Measurements from ENCODE around the gene SMAD3.

Gene SMAD3

GRCh38 chr15:67136802-67137201 is 71.4 kb downstream of the SMAD3 start:
- H3K27ac ChIP-seq, result peak overlapping the region; percentile 60

GRCh38 chr15:67137319-67137718 is 71.9 kb downstream of the SMAD3 start:
- H3K27ac ChIP-seq, result peak overlapping the region; percentile 60
- no peak for DNase-seq (ENCODE audit: low read depth, low spot score)

More at GRCh38 chr15:67136802-67137201, 71.4 kb downstream of the SMAD3 start:
- DNase-seq (ENCODE audit: low read depth, low spot score), result no peak

- DNase-seq (ENCODE audit: low read depth, low spot score), result no peak
- H3K27ac ChIP-seq, result peak overlapping the region; percentile 60
Measured at GRCh38 chr15:67137951-67138848, 72.8 kb downstream of the SMAD3 start.

GRCh38 chr15:67138891-67139855 is 73.8 kb downstream of the SMAD3 start:
- H3K27ac ChIP-seq, result peak overlapping the region; percentile 60

GRCh38 chr15:67140078-67140833 is 74.9 kb downstream of the SMAD3 start:
- H3K27ac ChIP-seq, result peak overlapping the region; percentile 60

More at GRCh38 chr15:67138891-67139855, 73.8 kb downstream of the SMAD3 start:
- DNase-seq (ENCODE audit: low read depth, low spot score), result no peak

DNA sequence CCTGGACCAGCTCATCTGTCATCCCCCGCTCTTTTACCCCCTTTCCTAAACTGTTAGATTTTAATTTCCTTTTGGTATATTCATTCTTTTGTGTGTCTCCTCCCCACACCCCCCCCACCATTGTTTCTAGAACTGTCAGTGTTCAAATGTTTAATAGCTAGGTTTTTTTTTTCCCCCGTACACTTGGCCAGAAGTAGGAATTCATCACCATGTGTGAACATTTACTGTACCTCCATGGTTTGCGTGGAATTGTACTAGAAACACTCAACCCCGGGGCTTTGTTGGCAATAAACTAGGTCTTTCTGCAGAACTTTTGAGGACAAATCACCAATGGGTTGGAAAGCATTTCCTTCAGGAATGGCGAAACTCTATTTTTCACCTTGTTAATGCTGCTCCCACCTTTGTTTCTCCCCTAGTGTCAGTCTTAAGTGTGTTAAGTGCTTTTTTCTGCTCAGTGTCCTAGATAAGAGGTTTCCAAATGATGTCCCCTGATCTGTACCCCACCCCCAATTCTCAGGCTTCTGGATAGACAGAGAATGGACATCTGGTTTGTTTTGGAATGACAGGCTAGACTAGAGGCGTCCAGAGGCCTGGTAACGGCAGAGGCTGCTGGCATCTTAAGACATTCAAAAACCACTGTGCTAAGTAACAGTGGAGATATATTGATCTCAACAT is 76.8 kb downstream of the SMAD3 start:
- no peak for DNase-seq (ENCODE audit: low read depth, low spot score)
- H3K27ac ChIP-seq, result peak overlapping the region; percentile 93

More at GRCh38 chr15:67140078-67140833, 74.9 kb downstream of the SMAD3 start:
- DNase-seq (ENCODE audit: low read depth, low spot score), result no peak

GRCh38 chr15:67142767-67143100 is 77.3 kb downstream of the SMAD3 start:
- DNase-seq (ENCODE audit: low read depth, low spot score), result no peak
- peak overlapping the region; percentile 93 for H3K27ac ChIP-seq

GRCh38 chr15:67143646-67144045 is 78.2 kb downstream of the SMAD3 start:
- peak overlapping the region; percentile 93 for H3K27ac ChIP-seq
- DNase-seq (ENCODE audit: low read depth, low spot score), result no peak

GRCh38 chr15:67144609-67145311 is 79.4 kb downstream of the SMAD3 start:
- no peak for DNase-seq (ENCODE audit: low read depth, low spot score)
- H3K27ac ChIP-seq, result peak overlapping the region; percentile 93

GRCh38 chr15:67145312-67145610 is 79.9 kb downstream of the SMAD3 start:
- peak overlapping the region; percentile 93 for H3K27ac ChIP-seq
- no peak for DNase-seq (ENCODE audit: low read depth, low spot score)

- DNase-seq (ENCODE audit: low read depth, low spot score), result no peak
- H3K27ac ChIP-seq, result peak overlapping the region; percentile 93
Measured at GRCh38 chr15:67145710-67146109, 80.3 kb downstream of the SMAD3 start.

- no peak for DNase-seq (ENCODE audit: low read depth, low spot score)
- H3K27ac ChIP-seq, result peak overlapping the region; percentile 93
Measured at GRCh38 chr15:67146234-67146633, 80.8 kb downstream of the SMAD3 start.

GRCh38 chr15:67146875-67147381 is 81.5 kb downstream of the SMAD3 start:
- peak; percentile 94 for DNase-seq (ENCODE audit: low read depth, low spot score)

DNA sequence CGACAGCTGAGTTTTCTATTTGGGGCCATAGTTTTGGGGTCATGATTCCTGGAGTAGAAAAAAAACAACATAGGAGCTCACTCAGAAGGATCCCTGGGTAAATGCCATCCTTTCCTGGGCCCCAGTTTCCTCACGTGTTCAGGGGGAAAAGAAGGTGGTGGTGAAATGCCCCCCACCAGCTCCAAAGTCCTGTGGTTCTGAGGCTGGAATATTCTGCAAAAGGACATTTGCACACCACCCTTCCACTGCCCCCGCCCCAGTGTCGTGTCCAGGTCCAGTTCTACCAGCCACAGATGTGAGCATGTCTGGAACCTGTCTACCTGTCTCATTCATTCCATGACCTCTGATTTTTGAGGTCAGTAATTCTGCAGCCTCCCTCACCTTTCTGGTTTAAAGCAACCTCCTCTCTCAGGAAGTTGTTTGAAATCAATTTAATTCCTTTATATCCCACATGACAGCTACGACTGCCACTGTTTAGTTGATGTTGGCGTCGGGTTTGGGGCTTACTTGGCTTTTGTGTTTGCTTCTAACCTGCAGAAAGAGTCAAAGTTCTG is 82.1 kb downstream of the SMAD3 start:
- H3K27ac ChIP-seq, result peak overlapping the region; percentile 93

More at GRCh38 chr15:67146875-67147381, 81.5 kb downstream of the SMAD3 start:
- peak overlapping the region; percentile 93 for H3K27ac ChIP-seq

DNA sequence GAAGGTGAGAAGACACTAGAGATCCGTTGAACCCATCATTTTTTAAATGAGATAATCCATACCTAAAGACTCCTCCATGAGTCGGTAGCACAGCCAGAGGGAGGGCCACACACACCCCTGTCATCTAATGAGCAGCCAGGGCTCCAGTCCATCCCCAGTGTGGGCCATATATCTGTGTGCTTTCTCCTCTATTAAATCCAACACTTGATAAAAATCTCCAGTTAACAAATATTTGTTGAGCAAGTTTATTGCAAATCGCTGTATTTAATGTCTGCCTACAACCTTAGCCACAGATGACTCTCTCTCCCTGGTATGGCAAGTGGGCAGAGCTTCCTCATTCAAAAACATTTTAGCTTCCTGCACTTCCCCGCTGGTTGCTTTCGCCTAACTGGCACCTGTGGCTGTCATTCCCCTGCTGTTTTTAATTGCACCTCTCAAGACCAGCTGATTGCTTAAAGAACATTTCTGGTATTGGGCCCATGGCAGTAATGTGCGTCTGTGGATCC is 82.8 kb downstream of the SMAD3 start:
- peak; percentile 80 for DNase-seq (ENCODE audit: low read depth, low spot score)
- peak overlapping the region; percentile 93 for H3K27ac ChIP-seq

More for the DNA sequence above, 82.1 kb downstream of the SMAD3 start:
- no peak for DNase-seq (ENCODE audit: low read depth, low spot score)

- DNase-seq (ENCODE audit: low read depth, low spot score), result no peak
Measured at GRCh38 chr15:67149068-67149772, 83.8 kb downstream of the SMAD3 start.

GRCh38 chr15:67149773-67150022 is 84.3 kb downstream of the SMAD3 start:
- DNase-seq (ENCODE audit: low read depth, low spot score), result no peak
- H3K27ac ChIP-seq, result peak overlapping the region; percentile 93

More at GRCh38 chr15:67149068-67149772, 83.8 kb downstream of the SMAD3 start:
- H3K27ac ChIP-seq, result peak overlapping the region; percentile 93

All from epithelial cell of prostate (primary cell).